Dermis blood vessel endothelial cell (primary cell): Measurements from ENCODE around the gene CDC40. TPM values are rescaled to one million over a fixed set of nuclear protein-coding genes. Genes with fewer than 3 reads are reported as not detected.

Experiments used
- DNase-seq: peaks from one replicate; pipeline ENCODE4 v3.0.0; 2010
- total RNA-seq: library from RNA; depleted of rRNA; stranded (reverse); fragments of >200 nt; gene quantifications from 2 replicates; pipeline ENCODE4 v1.2.3, GENCODE V29; 2014

Gene CDC40
- total RNA-seq = 22.0 and 32.8 TPM in 2 replicates

DNA sequence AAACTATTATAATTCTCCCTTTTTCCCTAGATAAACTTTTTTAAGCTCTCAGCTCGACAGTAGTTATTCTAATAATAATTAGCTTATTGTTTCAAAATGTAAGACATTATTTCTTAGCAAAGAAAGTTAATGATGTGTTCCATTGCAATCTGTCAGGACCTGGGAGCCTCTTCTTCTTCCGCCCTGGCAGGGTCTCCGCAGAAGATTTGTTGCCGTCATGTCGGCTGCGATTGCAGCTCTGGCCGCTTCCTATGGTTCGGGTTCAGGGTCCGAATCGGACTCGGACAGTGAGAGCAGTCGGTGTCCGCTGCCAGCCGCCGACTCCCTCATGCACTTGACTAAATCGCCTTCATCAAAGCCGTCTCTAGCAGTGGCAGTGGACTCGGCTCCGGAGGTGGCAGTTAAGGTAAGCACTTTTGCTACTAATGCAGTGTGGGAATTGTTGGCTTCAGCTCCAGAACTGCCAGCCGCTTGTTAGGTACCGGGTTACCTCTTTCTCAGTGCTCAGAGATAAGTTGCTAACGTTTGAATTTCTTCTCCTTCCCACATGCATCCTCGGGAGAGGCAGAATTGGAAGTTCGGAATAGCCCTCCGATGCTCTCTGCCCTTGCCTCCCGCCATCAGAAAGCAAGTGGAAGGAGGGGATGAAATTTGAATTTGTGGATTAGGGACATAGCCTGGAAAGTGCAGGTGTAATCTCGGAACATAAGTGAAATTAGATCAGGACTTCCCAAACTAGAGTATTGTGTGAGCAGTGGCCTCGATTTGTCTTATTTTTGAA is at the start of gene CDC40:
TSS of gene CDC40 (plus strand) at position 200 of the 781 bp plus-strand sequence. CDS start at position 218, 18 bp downstream.
- no peak for DNase-seq

GRCh38 chr6:110137924-110138887 is 42.0 kb upstream of the CDC40 start:
- DNase-seq = no peak

- no peak for DNase-seq
Measured at GRCh38 chr6:110139052-110139451, 41.2 kb upstream of the CDC40 start.

GRCh38 chr6:110140650-110141049 is 39.6 kb upstream of the CDC40 start:
- DNase-seq = peak; percentile 17

- DNase-seq = no peak
Measured at GRCh38 chr6:110147870-110148269, 32.4 kb upstream of the CDC40 start.

DNA sequence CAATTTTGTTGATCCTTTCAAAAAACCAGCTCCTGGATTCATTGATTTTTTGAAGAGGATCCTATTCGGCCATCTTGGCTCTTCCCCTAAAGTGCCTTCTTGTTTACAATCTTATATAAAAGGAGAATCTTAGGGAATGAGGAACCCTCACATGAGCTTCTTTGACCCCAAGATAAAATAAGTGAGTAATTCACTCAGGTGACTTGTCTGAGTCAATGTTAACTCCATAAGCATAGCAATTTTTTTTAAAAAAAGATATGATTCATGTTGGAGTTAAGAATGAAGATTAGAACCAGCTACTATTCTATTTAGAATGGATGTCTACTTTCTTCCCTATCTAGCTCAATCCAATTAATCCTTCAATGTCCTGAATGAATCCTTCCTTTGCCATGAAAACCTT is 21.7 kb upstream of the CDC40 start:
- no peak for DNase-seq

GRCh38 chr6:110170081-110170480 is 10.1 kb upstream of the CDC40 start:
- no peak for DNase-seq

DNA sequence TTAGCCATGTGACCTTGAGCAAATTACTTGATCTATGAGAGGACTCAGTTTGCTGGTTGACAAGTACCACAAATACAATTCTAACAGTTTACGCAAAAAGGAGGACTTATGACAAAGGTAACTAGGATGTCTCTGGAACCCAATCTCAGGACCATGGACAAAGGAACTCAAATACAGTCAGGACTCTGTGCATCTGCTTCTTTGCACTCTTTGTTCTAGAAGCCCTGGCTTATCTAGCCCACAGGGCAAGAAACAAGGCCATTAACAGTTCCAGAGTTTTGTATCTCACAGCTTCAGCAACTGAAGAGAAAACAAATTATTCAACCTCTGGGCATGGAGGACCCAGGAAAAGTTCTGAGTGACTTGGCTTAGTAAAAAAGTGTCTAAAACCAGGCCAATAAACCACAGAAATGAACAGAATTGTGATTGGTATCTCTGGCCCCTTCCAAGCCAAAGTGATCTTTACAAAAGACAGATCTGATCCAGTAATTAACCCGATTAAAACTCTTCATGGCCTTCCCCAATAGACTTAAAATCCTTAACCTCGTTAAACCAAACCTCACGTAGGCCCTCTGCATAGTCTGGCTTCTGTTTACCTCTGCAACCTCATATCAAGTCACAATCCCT is 6.6 kb upstream of the CDC40 start:
- no peak for DNase-seq

- peak; percentile 75 for DNase-seq
Measured at GRCh38 chr6:110178626-110179405, 1.4 kb upstream of the CDC40 start.

GRCh38 chr6:110179406-110180227 is 610 bp upstream of the CDC40 start, which contains the start of gene WASF1:
TSS of gene WASF1 (minus strand) at chr6:110179670. CDS start at chr6:110127601, 52,069 bp downstream.
- DNase-seq = peak; percentile 98

GRCh38 chr6:110181131-110182030 is 1.2 kb downstream of the CDC40 start:
- peak; percentile 58 for DNase-seq

DNA sequence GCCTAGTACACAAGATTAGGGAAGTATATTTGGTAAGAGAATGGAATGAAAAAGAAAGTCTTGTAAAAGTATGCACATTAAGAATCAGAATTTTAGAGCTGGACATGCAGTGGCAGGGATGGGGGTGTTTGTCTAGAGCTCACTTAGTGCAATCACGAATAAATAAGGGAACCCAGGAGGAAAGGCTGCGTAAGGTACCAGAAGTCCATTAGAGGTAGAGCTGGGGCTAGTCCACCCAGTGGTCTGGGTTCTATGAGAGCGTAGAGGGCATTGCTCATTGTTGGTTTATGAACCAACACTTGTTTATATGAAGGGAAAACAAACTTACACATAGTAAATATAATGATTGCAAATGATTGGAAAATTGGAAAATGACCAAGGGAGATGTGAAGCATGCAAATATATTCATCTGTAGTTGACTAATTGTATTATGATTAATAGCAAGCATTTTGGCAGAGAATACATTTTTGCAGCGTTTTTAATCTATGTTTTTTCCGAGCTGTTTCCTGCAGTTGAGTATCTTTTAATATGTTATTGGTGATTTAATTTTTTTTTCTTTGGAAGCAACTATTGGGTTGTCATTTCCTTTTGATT is 3.2 kb downstream of the CDC40 start:
- DNase-seq = no peak

- no peak for DNase-seq
Measured at GRCh38 chr6:110185879-110186278, 5.7 kb downstream of the CDC40 start.

DNA sequence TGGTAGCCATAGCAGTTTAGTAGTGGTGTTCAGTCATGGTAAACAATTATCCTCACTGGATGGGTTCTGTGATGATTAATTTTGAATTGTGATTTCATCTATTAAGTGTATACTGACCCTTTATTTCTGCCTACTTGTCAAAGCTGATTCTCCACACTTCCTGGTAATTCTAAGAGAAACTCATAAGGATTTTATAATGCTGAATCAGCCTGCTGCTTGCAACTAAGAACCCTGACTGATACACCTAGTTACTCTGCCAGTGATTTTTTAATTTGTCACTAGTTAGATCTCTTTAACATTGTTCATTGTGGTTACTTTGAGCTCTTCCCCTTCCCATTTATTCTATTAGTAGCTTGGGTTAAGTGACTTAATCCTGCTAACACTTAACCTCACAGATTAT is 8.6 kb downstream of the CDC40 start:
- DNase-seq = no peak

- DNase-seq = no peak
Measured at GRCh38 chr6:110190726-110191125, 10.5 kb downstream of the CDC40 start.

GRCh38 chr6:110191477-110191876 is 11.2 kb downstream of the CDC40 start:
- peak; percentile 27 for DNase-seq

- no peak for DNase-seq
Measured at GRCh38 chr6:110195639-110196038, 15.4 kb downstream of the CDC40 start.

GRCh38 chr6:110196874-110197273 is 16.6 kb downstream of the CDC40 start:
- DNase-seq = no peak

GRCh38 chr6:110198561-110198960 is 18.3 kb downstream of the CDC40 start:
- no peak for DNase-seq
